Stimulated activated CD4-positive, alpha-beta T cell treated with anti-CD3 and anti-CD28 coated beads, Interleukin-4, amount 100 ng/mL, for 1 hour (primary cell): ENCODE measurements around the gene PCK1.

Source experiments
- DNase-seq: peaks from one replicate; pipeline ENCODE4 v3.0.0-alpha.2; 2020

The PCK1 gene

DNA sequence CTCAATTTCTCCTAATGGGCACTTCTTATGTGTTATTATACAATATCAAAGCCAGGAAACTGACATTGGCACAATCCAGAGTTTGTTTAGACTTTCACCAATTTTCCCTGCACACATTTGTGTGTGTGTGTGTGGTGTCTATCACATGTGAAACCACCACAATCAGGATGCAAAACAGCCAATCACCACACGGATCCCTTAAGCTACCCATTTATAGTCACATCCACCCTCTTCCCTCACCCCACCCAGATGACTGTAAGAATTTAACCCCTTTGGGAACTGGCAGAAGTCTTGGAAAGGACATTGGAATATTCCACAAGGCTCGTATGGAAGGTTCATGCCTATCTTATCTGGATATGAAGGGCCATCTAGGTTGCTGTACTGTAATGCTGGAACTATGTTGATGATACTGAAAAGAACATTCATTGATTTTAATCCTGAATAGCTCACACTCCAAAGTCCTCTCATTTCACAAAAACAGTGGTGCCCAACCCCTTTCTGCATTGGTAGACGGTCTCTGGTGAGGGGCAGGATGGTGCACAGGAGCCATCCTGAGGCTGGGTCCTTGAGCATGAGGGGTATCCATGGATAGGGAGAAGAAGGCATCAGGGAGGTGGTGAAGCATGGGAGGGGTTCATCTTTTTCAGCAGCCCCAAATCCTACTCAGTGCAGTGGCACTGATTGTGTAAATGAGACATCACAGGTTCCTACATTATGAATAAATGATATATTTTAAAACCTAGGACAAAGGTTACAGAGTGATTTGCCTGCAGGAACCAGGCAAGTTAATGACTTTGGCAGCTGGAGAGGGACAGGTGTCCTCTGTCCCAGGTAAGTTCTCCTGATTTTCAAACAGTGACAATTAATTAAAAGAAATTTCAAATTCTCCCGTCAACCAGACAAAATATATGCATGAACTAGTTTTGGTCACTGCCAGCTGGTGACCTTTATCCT, 23.9 kb upstream of the PCK1 start:
- DNase-seq: no peak

DNA sequence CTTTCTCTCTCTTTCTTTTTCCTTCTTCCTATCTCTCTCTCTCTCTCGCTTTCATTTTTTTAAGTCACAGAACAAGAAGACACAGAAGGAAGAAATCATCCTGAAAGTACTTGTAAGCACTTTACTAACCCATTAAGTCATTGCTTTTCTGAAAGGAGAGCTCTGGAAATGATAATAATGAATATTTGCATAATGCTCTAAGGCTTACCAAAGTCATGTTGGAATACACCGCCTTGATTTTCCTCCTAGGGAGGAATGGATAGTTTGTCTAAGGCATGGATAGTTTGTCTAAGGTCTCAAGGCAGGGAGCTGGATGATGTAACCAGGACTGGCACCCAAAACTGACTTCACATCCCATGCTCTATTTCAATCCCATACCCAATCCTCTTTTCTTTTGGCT, 23.1 kb upstream of the PCK1 start:
- no peak for DNase-seq

DNA sequence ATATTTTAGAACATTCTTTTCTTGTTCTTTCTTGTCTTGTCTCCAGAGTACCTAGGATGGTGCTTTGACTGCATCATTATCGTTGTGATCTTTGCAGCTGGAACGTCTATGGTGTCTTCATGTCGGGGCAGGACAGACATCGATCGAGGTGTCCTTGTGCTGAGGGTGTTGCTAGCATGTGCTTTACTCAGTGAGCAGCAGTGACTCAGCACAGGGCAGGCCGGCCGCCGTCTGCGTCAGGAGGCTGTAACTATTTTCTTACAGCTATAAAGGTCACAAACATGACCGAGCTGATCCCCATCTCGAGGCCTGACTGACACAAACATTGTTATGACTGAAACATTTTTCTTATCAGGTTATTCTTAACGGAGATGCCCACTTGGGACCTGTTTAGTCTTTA, 21.0 kb upstream of the PCK1 start:
- no peak for DNase-seq

DNA sequence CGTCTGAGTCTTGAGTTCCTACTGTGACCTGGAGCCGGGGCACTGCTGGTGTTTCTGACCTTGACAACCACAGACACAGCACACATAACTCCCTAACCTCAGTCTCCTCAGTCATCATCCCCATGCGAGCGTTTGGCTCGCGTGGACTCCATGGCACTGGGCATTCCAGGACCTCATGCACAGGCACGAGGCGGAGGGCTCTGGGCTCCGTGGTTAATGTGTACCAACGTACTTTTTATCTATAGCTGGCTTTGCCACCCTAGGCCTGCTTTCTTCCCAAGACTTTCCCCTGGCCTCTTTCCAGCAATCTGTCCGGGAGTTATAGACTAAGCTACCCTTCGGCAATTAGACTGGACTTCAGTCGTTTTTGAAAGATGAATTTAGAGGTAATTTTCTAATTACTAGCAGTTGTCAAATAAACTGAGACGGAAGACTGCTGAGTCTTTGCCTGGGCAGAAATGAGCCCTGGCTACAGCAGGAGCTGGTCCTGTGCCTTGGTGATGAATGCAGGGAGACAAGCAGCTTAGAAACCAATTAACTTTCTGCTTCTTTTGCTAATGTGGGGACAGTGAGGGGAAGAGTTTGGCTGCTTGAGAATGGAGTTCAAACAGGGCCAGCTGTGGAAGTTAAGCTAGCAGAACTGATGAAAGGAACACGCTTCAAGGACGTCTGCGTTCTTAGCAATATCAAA, 19.9 kb upstream of the PCK1 start:
- DNase-seq: no peak

DNA sequence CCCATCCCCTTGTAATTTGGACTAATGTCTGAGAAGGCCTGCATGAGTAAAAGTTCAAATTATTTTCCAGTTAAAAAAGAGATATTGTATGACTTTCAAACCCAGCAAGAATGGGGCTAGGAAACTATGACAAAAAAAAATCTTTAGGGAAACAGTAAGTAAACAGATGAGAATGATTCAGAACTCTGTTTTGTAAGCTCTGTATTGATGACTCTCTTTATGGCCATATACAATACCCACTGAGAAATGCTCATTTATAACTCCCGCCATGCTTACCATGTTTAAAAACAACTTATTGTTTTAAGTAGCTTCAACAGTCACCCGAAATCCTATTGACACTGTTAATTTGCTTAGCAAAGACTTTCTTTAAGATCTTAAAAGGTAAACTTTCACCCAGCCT, 17.2 kb upstream of the PCK1 start:
- no peak for DNase-seq

DNA sequence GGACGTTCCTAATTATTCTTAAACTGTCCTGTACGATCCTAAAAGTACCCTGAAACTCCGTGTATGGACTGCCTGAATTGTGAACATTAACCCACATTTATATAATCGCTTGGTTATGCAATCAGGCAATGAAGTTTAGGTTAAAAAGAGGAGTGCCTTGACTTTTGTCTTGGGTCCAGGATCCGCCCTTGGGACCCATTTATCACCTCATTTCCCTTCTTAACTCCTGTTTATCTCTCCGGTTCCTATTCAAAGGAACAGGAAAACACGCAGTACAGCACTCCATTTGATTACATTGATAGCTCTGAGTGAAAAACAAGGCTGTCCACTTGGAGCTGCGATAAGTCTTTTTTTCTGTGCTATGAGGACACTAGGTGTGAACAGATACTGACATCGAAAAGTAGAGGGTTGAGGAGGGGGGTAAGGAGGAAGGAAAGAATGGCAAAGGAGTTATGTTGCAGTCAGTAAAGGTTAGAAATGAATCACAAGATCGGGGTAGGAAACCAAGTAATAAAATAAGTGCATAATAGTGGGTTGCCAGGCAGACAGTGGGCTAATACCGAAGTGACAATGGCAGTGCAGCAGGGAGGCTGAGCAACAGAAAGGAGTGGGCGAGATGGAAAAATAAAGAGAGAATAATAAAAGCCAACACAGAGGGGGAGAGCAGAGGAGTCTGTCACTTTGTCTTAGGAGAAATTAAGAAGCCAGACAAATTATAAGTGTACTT, 15.9 kb upstream of the PCK1 start:
- no peak for DNase-seq

DNA sequence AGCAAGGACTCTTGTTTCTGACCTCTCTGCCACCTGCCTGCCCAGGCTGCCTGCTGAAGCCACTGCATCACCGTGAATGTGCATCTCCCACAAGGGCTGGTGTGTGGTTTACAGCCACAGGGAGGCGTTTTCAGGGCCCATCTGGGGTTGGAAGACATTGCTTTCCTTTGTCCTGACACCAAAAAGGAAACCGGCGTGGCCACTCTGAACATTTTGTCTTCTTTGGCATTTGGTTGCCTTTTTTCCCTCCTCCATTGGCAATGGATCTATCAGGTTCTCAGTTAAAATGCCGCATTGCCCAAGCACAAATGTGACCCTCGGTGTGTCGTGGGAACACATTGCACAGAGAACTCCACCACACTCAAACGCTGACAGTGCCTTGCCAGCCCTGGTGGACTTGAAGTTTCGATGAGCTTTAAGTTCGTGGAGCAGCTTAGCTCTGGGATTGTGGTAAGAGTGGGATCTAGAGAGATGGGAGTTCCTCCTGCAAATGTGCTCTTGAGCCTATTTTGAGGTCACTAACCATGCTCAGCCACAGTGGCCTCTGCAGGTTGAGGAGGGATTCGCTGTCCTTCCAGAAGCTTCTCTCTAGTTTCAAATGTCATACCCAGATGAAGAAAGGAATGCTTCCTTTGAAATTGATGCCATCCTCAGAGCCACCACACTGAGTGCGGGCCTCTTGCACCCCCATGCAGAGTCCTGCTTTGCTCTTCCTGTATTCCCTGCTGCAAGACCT, 14.8 kb upstream of the PCK1 start:
- no peak for DNase-seq

DNA sequence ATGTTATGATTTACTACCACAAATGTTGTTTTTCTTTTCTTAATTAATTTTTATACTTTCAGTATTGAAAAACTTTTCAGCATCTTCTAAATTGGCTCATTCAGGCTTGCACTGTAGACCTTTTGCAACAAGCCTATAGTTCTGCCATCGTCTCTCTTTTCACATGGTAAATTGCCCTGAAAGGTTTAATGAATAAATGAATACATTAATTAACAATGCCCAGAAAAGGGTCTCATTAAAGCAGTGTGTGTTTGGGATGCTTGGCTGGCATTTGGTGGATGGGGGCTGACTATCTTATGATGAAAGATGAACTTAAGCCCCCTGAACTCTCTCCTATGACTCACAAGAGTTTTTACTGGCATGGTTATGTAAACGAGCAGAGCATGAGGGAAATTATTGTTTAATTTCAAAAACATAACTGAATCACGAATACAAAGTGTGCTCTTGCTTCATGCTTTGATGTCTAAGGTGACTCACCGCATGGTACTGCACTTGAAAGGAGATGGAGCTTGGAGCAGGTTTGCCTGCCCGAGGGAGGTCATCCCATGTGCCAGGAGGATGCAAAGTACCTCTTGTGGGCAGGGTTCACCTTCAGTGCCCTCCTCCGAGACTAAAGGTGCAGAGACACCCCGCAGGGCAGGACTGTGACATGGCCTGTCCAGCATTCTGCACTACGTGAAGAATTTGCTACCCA, 13.8 kb upstream of the PCK1 start:
- DNase-seq: no peak

DNA sequence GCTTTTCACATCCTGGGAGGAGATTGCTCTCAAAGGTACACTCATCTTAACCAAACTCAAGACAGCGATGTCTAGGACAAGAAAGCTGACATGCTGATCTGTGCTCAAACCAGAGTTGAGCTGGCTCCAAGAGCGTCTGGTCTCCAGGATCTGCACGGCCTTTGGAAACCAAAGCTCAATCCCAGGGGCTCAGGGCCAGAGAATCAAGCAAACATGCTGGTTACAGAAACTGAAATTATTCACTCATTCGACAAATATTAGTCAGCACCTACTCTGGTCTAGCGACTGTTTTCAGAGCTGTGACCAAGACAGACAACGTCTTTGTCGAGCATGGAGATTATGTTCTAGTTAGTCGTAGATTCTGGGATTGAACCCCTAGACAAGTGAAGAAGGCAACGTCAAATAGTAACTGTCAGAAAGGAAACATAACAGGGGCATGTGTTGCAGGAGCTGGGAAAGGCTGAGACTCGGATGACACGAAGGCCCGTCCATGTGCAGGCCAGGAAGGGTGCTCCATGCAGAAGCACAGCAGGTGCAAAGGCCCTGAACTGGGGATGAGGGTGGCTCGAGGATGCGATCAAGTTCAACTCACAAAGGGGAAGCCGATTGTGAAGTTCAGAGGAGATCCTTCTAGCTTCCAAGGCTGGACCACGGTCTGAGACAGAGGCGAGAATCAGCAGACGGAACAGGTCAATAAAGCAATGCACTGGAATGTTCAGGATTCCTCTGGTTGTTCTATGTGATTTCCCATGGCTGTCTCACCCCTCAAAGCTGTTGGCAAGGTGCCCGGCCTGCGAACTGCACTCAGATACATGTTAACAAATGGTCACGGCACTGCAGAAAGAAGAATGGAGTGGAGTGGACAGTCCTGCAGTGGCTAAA, 12.5 kb upstream of the PCK1 start:
- no peak for DNase-seq

DNA sequence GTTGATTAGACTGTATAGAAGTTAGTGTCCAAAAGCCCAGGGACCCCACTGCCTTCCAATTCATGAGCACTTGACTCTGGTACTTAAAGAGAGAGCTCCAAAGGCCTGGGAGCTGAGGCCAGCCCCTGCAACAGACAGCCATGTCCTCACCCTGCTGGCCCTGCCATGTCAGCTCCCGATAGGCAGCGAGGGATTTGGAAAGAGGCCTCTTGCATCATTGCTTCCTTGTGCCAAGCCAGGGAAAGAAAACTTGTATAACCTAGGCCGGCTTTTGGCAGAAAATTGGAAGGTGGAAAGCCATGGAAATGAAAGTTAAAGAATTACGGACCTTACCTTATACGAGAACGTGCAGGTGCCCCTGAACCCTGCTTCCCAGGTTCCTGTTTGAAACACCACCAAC, 8.4 kb upstream of the PCK1 start:
- DNase-seq: no peak

DNA sequence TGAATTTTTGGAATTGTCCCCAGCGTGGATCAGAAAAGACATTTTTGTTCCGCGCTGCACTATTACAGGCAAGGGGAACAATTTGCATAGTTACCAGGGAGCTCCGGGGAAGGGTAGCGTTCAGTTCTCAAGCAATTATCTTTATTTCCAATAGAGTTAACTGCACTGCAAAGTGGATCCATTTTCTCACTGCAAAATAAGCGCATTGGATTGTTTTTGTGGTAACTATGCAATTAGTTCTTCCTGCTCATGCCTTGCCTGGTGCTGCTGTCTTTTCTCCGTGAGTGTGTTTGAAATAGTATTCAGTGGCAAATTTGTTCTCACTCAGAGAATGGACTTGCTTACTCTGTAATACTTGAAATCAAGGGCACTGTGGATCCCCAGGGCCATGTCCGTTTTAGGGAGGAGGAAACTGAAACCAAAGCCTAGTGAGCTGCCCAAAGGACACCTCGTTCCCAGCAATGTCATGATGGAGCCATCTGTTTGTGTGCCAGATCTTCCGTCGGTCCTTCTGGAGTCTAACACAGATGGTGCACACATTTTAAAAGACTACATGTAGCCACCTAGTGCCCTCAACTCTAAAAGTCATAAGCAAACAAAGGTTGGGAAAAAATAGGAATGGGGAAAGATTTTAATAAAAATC, 7.4 kb upstream of the PCK1 start:
- no peak for DNase-seq

DNA sequence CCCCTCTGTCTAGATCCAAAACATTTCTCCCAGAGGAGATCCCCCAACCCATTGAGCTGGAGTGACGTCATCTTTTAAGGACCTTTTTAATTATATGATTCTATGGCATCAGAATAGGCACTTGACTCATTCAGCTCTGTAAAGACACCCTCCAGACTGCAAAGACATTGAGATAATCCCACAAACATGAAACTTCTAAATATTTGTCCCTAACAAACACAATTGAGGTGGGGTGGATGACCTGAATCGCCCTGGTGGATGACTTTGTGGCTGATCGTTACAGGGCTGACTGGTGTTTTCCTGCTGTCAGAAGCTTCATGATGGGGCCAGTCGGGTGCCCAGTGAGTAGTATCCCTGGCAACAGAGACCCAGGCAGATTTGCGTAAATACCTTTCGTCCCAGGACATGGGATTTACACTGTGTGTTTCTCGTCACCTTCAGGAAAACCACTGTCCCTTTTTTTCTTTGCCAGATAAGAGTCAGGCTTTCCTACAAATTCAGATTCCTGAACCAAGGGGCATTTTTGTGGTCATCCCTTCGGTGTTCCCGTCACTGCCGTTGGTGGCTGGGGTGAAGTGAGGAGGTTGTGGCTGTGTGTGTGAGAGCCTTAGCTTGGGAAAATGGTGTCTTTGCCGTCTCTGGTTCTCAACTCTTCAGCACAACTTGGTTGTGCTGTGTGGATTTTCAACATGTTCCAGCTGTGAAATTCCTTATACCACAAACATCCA, 5.3 kb upstream of the PCK1 start:
- no peak for DNase-seq

DNA sequence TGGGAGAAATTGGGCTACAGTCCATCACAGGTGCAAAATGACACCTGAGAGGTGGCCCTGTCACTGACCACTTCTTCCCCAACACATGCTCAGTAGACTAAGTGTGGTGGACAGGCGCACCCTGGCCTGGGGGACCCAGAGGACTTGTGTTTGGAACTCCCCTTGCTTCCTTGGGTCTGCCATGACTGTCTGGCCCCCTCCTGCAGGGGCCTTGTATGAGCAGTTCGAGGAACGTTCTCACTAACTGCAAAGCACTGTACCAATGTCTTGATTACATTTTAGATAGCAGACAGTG, 4.0 kb upstream of the PCK1 start:
- DNase-seq: no peak

DNA sequence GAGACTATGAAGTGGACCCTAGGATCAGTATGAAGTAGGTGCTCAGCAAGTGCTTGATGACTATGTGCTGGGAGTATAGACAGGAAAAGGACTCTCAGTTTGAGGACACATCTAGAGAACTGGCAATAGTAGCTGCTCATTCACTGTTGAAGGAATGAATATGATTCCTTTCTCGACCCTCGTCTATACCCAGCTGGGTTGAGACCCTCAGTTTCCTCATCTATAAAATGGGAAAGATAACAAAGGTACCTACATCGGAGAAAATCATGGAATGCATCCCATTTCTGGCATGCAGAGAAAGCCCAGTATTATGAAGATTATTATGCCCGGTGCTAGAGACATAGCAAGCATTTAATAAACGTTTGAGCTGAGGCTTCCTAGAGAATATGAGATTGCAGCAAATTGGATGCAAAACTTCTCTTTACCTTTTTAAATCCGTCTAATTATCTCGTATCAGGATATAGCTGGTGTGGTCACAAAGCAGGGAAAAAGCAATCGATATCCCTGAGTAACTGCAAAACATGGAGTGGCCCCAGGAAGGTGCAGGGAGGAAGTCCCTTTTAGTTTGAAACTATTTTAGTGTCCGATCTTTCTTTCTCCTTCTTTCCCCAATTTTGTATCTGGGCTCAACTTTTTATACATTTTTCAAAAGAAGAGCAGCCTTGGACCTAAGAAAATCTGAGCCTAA, 2.8 kb upstream of the PCK1 start:
- no peak for DNase-seq

DNA sequence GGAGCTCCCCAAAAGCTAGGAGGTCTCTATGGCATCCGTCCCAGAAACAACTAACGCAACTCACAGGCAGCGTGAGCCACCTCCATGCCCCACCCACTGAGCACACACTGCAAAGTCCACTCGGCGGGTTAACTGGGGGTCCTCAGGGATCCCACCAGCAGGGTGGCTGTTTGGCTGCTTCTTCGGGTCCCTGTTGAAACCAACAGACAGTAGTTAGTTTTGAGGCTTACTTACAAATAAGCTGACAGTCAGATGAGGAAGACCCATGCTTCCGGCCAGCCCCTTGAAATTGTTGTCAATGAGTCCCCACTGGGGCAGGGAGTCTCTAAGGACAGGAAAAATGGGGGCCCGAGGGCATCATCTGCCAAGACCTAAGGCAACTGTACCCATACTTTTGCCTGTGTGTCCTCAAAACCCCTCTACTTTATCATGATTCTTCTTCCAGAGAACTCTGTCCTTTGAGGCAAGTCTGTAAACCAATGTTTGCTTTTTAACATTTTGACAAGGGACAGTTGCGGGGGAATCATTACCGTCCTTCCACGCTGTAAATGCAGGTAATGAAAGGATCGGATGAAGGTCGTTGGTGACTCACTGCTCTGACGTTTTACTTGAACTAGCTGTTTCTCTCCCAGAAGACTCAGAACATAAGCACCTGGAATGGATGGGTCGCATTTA, 2.2 kb upstream of the PCK1 start:
- no peak for DNase-seq

DNA sequence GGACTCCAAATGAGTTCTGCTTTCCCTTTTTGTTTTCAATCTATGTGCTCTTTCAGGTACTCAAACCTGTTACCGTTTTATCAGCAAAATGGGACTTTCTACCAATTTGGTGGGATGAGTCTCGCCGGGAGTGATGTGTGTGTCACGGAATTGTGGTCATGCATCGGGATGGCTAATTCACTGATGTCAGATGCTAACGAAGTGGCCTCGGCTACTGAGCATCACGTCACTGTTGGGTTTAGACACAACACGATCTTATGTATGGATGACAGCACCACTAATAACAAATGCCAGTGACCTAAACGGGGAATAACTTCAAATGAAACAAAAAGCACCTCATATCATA, 1.6 kb upstream of the PCK1 start:
- DNase-seq: no peak

DNA sequence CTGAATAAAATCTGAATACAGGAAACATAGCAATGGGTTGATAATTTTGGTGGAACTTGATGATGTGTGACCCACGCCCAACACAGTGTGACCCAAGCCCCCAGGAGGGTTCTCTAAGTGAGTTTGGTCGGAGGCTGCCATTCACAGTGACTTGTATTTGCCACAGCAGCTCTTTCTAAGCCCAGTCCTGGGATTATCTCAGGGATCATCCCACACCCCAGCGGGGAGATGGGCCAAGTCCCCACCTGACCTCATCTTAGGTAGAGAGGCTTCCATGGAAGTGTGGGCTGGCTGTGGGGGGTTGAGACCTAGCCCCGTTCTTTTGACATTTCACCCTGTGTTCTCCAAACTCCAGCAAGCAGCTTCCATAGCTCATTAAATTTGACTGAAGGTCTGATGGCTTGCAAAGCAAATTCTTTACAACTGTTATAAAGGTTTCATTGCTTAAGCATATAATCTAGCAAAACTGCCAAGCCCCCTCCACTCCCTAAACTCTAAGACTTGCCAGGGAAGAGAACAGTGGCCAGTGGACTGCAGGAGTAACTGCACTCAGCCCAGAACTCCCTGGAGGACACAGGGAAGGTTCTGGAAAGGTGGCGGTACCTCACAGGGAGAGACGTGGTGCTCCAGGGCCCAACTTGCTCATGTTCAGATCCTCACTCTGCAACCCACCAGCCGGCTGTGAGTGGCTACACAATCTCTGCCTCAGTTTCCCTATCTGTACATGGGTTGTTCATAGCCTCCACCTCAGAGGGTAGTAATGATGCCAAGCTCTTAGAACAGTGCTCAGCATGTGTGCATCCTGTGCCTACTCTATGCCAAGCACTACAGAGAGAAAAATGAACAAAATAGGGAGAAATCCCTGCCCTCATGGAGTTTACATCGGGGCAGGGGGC, 1.0 kb upstream of the PCK1 start:
- DNase-seq: no peak
